ENCODE data around the gene CD2BP2. TPM values are rescaled to one million over a fixed set of nuclear protein-coding genes. Genes with fewer than 3 reads are reported as not detected.

The CD2BP2 gene
- total RNA-seq, 1 experiment from 2014 or later = 39.0 TPM

DNA sequence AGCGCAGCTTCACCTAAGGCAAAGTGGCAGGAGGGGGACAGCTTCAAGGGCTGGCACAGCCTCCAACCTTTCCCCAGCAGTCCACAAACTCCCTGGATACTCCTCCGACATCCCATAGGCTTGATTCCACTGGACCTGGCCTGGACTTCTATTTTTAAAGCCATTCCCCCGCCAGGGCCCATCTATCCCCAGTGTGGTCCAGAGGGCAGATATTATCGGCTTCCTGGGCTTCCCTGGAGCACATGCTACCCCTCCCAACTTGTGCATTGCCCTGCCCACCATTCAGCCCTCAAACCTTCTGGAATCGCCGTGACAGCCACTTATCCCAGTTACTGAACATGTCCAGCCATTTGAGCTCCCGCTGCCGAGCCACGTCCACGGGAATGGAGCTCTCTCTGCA is 10.1 kb upstream of the CD2BP2 start:
- no peak for DNase-seq (ENCODE audit: extremely low read depth, low read depth)

DNA sequence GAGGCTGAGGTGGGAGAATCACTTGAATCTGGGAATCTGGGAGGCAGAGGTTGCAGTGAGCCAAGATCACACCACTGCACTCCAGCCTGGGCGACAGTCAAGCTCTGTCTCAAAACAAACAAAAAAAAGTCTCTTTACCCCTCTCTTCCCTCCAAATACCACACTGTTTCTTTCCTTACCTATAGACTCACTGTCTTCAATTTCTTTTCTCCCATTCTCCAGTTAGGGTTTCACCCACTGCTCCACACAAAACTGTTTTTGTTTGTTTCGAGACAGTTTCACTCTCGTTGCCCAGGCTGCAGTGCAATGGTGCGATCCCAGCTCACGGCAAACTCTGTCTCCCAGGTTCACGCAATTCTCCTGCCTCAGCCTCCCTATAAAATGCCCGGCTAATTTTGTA is 6.1 kb upstream of the CD2BP2 start:
- no peak for DNase-seq (ENCODE audit: extremely low read depth, low read depth)

DNA sequence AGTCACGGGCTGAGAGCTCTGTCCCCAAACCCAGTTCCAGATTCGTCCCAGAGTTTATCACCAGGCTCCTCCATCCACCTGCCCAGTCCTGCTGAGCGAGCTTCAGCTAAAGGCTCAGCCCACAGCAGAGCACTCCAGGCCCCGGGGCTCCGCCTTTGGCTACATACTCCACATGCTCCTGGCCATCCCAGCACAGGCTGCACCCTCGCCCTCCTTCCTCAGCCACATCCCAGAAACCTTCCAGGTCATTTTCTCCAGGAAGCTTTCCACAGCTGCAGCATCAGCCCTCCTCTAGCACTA is 4.7 kb upstream of the CD2BP2 start:
- no peak for DNase-seq (ENCODE audit: extremely low read depth, low read depth)

DNA sequence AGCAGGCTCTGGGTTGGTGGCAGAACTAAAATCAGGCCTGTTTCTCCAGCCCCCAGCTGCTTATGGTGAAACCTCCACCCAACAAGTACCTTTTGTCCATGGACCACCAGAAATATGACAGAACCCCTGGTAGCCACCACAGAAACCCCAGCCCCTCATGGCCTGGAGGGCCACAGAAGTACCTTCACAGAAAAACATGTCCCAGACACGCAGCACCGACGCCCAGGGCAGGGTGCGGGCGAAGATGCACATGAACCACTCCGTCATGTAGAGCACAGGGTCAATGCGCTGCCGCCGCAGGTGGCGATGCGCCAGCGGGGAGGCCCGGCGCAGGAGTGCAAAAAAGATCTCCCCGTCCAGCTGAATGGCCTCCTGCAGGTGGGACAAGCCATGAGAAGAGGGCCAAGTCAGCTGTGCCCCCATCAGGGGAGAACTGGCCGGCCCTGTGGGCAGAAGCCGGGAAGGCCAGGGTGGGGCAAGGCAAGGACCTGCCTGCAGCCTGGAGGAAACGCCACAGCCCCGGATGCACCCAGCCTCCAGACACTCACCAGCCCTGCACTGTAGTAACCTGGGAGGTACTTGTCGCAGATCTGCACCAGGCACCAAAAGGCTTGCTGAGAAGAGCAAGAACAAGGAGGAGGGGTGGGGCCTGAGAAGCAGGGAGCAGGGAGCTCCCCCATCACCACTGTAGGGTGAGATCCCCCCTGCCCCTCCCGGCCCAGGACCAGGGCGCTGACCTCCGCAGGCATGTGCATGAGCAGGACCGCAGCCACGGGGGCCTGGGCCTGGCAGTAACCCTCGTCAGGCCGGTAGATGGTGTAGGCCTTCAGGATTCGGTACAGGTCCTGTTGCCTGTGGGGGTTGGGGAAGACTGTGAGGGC is 4.1 kb upstream of the CD2BP2 start:
- no peak for DNase-seq (ENCODE audit: extremely low read depth, low read depth)

DNA sequence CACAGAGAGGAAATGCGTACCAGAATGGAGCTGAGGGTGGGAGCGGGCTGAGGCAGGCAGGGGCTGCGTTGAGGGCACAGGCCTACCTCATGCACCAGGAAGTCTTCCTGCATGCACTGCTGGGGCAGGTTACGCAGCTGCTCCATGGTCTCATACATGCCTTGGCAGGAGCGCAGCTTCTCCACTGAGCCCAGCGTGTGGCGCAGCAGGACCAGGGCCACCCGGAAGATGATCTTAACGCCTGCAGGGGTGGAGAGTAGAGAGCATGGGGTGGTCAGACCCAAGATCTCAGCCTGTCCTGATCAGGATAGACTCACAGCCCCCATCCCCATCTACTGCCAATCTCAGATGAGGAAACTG is 3.4 kb upstream of the CD2BP2 start:
- DNase-seq (ENCODE audit: extremely low read depth, low read depth) = no peak

DNA sequence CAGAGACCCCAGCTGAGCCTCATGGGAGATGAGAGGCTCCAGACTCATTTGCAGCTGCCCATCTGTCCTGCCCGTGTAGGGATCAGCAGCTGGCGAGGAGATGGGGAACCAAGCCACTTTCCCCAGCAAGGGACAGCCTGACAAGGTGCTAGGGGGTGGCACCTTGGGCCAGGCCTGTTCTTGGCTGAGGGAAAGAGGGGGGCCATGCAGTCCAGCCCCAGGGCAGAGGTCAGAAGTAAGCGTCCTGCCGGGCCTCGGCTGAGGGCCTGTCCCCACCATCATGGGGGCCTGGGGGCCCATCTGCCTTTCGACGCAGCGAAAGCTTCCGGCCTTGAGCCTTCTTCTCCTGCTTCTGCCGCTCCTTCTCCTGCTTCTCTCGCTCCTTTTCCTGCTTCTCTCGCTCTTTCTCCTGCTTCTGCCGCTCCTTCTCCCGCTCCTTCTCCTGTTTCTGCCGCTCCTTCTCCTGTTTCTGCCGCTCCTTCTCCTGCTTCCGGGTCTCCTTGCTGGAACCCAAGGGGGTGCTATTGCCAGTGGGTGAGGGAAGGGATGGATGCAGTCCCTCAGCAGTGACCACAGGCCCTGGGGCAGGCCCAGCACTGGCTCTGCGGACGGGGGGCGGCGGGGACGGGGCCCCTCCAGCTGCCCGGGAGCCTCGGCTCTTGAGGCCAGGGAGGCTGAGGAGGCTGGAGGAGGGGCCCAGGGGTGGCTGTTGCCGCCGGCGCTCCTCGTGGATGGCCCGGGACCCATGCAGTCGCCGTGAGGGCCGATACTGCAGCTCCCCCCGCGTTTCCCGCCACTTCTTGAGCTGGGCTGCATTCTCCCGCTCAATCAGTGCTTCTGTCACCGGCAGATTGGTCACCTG is 2.8 kb upstream of the CD2BP2 start:
- DNase-seq (ENCODE audit: extremely low read depth, low read depth) = no peak

DNA sequence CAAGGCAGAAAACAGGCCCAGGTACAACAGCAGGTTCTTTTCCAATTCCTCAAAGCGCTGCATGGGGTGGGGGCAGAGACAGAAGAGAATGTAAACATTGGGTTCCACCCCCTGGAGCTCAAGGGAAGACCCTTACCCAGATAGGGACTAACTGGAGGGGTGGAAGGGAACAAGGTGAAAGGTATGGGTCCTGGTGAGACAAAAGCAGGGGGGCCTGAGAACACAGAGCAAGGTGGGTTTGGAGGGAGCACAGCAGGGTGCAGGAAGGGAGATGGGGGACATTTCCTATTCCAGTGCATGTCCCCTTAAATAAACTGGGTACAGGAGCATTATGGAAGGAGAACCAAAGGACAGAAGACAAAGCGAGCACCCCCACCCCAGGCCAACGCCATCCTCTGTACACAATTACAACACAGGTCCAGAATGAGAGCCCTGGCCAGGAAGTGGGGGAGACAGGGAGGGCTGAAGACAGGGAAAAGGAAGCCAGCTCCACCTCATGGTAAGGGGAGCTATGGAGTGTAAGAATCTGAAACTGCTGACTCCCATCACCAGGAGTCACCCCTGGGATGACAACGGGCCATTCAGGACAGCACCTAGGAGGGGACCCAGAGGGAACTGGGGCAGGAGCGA is 2.1 kb upstream of the CD2BP2 start:
- no peak for DNase-seq (ENCODE audit: extremely low read depth, low read depth)

DNA sequence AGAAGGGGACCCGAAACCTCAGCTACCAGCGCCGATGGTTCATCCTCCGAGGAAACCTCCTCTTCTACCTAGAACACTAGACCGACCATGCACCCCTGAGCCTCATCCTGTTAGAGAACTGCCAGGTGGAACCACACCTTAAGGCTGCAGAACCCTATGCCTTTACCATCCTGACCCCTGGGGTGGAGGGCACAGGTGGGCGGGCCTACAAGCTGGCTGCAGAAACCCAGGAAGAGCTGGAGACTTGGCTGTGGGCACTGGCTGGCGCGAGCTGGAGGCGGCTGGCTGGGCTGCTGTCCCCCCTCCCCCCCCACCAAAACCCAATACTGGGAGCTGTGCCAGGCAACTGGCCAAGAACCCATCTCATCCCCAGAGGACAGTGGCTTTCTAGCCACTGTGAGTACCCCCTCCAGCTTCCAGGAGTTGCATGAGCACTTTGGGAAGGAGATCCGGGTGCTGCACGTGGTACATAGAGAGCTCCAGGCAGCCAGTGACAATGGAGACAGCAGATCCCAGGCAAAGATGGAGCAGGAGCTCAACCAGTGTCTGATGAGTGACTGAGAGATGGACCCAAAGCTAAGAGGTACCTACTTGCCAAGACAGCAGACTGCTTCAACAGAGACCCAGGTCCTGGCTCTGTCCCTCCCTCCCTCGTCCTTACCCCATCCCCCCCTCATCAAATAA is 1.4 kb upstream of the CD2BP2 start:
- DNase-seq (ENCODE audit: extremely low read depth, low read depth) = no peak

DNA sequence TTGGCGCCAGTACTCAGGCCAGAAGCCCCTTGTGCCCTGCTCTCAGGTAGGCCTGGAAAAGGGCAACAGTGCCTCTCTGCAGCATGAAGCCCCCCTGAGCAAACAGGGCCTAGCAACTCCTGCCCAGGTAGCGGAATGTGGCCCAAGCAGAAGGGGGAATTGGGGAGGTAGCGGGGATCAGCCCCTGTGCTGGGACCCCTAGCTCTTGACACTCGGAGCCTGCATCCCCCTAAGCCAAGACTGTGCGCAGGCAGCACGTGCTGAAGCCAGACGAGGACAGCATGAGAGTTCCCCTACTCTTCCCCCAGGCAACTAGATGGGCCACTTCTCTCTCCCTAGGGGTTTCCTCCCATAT is 823 bp upstream of the CD2BP2 start:
- DNase-seq (ENCODE audit: extremely low read depth, low read depth) = no peak

DNA sequence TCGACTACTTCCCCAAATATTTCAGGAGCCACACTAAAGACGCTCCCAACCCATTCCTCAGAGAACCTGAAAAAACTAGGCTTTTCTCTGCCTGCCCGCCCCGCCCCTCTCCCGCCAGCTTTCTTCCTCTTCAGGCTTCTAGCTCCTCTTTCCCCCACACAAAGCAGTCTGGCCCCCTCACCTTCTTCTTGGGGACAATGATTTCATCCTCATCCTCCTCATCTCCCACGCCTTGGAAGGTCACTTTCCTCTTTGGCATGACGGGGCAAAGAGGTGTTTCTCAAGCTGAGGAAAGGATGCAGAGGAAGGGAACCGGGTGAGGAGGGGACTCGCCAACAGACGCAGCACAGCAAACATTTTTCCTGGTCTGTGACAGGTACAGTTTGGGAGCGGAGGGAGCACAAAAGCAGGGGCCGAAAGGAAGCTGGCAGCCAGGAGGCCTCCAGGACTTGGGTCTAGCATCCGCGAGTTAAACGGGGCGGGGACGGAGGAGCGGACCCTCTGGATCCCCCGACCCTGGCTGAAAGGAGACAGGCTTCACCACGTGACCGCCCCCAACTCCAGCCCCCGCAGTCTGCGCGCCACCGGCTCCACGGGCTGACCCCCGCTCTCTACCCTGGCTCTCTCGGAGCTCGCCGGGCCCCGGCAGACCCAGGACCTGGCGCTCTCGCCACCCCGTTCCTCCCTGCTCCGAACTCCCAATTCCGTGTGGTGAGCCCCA is 525 bp downstream of the CD2BP2 start:
- no peak for DNase-seq (ENCODE audit: extremely low read depth, low read depth)

DNA sequence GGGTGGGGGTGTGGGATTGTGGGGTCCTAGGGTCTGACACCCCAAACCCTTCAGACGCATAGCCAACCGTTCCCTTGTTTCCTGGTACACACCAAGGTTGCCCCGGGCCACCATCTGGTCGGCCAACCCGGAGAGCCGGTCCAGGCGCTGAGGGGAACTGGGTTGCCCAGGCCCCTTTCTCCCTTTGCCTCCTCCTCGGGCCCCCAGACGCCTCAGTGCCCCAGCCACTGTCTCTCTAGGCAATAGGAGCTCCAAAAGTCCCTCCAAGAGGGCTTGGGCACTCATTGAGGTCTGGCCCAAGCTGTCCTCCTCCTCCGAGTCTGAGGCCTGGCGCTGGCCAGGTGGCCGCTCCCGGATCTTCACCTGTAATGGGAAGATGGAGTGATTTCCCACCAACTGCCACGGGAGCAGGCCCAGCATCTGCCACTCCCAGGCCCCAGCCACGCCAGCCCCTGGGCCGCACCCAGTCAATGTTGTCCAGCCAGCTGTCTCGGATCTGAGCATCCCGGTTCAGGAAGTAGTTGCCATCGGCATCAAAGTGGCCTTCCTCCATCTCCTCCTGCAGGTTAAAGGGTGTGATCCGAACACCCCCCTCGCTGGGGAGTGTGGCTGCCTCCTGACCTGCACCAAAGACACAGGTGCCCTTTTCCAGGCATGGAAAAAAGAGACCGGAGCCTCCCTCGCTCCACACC is 1.5 kb downstream of the CD2BP2 start:
- no peak for DNase-seq (ENCODE audit: extremely low read depth, low read depth)

DNA sequence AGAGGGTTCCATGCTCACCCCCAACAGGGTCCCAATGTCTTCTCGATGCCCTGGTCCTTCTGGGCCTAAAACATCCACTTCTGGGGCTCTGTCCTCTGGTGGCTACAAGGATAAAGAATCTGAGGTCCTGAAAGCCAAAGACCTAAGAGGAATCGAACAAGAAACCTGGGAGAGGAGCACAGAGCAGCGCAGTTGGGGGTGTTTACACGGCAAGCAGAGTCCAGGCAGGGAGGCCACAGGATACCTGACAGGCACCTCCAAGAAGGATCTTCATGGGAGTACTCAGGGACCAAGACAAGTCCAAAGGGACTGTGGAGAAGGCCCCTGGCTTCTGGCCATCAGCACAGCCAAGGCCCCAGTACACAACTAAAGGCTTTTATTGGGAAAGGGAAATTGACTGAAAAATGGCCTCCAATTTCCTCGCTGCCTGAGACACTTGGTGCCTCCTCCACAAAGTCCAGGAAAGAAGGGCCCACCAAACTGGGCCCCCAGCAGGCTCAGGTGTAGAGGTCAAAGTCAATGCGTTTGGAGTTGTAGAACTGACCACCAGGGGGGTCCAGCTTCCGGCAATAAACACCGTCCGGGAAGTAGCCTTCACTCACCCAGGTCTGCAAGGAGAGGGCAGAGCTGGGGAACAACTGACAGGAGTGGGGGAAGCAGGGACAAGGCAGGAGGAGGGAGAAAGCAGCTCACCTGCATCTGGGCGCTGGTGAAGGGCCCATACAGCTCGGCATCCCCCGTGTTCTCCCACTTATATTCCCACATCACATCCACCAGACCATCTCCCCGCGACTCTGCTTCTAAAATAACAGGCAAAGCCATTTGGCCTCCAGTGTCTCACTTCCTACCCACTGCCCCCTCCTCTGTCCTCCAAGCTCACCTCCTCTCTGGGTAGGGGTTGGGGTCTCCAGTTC is 2.4 kb downstream of the CD2BP2 start:
- no peak for DNase-seq (ENCODE audit: extremely low read depth, low read depth)

DNA sequence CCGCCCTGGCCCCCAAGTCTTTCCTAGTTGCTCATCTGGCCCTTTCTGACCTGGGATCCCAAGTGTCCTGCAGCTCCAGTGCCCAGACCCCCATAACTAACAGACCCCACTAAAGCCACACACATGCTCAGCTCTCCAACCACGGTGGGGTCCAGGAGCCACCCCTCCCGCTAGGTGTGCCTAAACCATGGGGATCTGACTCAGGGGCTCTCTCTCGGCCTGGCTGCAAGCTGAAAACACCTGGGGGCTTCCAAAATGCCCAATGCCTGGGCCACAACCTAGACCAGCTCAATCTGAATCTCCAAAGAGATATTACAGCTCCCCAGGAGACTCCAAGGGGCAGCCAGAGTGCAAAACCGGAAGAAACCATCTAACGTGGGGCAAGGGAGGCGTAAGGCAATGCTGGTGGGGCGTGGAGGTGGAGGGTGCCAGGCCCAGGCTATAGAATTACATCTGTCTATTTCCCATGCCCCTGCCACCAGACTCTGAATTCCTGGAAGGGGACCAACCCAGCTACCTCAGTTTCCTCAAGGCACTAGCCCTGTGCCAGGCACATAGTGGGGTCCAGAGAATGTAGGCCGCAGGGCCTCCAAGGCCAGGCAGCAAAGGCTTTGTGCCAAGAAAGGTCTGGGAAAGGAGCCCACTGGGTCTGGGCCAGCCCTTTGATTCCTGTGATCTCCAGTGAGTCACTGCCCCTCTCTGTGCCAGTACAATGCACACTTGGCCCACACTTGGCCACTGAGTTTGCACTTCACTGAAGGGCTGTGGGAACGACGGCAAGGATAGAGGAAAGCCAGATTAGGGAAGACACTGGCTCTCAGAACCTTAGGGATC is 3.3 kb downstream of the CD2BP2 start:
- no peak for DNase-seq (ENCODE audit: extremely low read depth, low read depth)

DNA sequence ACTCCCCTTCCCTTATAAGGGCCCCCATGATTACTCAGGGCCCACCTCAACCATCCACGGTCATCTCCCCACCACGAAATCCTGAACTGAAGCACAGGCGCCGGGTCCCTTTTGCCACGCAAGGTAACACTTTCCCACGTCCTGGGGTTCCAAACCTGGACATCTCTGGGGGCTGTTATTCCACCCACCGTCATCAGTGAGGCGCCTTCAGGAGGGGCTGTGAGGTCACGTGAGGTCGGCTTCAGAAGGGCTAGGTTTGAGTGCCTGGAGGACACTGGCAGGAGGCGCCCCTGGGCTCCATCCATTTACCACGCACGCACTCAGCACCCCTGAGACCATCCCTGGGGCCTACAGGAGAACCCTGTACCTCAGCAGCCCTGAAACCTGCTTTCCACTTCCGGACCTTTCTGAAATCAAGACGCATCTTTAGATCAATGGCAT is 4.1 kb downstream of the CD2BP2 start:
- no peak for DNase-seq (ENCODE audit: extremely low read depth, low read depth)

DNA sequence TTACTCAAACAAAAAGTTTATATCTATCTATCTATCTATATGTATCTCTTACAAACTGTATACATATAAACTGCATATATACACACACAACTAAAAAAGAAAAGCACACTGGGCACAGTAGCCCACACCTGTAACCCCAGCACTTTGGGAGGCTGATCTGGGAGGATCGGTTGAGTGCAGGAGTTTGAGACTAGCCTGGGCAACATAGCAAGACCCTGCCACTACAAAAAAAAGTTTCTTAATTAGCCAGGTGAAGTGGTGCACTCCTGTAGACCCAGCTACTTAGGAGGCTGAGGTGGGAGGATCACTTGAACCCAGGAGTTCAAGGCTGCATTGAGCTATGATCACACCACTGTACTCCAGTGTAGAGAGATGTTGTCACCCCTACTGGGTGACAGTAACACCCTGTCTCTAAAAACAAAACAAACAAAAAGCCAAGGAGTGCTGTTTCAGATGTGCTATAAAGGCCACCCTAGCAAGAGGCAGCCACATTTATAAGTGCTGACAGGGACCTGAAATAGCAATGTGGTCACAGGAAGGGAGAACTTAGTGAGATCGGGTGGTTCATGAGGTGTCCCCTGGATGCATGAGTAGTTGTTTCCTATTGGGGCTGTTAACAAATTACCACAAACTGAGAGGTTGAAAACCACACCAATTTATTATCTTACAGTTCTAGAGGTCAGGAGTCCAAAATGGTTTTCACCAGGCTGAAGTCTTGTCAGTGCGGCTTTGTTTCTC is 4.8 kb downstream of the CD2BP2 start:
- DNase-seq (ENCODE audit: extremely low read depth, low read depth) = no peak

DNA sequence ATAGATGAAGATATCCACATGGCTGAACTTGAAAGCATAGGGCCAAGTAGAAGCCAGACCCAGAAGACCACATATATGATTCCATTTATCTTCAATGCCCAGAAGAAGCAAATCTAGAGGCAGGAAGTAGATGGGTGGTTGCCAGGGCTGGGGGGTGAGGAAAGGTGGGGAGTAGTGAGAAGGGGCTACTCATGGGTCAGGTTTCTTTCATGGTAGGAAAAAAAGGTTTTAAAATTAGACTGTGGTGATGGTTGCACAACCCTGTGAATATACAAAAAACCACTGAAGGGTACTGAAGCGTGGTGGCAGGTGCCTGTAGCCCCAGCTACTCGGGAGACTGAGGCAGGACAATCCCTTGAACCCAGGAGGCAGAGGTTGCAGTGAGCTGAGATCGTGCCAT is 5.4 kb downstream of the CD2BP2 start:
- no peak for DNase-seq (ENCODE audit: extremely low read depth, low read depth)

DNA sequence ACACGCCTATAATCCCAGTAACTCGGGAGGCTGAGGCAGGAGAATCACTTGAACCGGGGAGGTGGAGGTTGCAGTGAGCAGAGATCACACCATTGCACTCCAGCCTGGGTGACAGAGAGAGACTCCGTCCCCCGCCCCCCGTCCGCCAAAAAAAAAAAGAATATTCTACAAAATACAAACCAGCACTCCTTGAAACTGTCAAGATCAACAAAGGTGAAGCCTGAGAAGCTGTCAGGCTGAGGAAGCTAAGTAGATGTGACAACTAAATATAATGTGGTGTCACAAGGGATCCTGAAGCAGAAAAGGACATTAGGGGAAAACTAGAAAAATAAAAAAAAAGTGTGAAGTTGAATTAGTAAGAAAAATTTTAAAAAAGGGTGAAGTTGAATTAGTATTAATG is 6.2 kb downstream of the CD2BP2 start:
- no peak for DNase-seq (ENCODE audit: extremely low read depth, low read depth)

All from NCI-H460 (cell line).